Measurements from ENCODE around the gene KATNBL1.

DNA sequence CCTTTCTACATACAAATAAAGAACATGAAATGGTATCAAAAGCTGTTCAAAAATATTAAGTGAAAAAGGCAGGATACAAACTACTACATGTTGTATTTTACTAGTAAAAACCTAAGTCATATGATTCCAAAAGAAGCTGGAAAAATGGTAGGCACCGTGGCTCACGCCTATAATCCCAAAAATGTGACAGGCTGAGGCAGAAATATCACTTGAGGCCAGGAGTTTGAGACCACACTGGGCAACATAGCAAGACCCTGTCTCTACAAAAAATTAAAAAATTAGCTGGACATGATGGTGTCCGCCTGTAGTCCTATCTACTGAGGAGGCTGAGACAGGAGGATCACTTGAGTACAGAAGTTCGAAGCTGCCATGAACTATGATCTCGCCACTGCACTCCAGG, 110.0 kb downstream of the KATNBL1 start:
- TF ChIP-seq, protein P1, sequence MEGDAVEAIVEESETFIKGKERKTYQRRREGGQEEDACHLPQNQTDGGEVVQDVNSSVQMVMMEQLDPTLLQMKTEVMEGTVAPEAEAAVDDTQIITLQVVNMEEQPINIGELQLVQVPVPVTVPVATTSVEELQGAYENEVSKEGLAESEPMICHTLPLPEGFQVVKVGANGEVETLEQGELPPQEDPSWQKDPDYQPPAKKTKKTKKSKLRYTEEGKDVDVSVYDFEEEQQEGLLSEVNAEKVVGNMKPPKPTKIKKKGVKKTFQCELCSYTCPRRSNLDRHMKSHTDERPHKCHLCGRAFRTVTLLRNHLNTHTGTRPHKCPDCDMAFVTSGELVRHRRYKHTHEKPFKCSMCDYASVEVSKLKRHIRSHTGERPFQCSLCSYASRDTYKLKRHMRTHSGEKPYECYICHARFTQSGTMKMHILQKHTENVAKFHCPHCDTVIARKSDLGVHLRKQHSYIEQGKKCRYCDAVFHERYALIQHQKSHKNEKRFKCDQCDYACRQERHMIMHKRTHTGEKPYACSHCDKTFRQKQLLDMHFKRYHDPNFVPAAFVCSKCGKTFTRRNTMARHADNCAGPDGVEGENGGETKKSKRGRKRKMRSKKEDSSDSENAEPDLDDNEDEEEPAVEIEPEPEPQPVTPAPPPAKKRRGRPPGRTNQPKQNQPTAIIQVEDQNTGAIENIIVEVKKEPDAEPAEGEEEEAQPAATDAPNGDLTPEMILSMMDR (IDR thresholded peaks at IDR 0.05): no peak
- TF ChIP-seq POLR2A (IDR thresholded peaks at IDR 0.05): no peak
